NCI-H345 treated with DMSO at 0.1 percent for 48 hours (cell line): Measurements from ENCODE around the gene SLC7A10.
"Not testable (repeated sequence)": the region's sequence is repeated elsewhere in the genome, so short reads cannot be mapped to it uniquely, and the experiment has no call there.

Experiments used
- DNase-seq: peaks from one replicate; lab custom pipeline; 2025; ENCODE audit not compliant: unreplicated experiment; lab: John Stamatoyannopoulos, UW

The SLC7A10 gene

GRCh38 chr19:33239223-33239975, 13.7 kb upstream of the SLC7A10 start:
- no peak for DNase-seq

- DNase-seq = no peak
Observed at GRCh38 chr19:33238481-33239149, 13.0 kb upstream of the SLC7A10 start.

DNA sequence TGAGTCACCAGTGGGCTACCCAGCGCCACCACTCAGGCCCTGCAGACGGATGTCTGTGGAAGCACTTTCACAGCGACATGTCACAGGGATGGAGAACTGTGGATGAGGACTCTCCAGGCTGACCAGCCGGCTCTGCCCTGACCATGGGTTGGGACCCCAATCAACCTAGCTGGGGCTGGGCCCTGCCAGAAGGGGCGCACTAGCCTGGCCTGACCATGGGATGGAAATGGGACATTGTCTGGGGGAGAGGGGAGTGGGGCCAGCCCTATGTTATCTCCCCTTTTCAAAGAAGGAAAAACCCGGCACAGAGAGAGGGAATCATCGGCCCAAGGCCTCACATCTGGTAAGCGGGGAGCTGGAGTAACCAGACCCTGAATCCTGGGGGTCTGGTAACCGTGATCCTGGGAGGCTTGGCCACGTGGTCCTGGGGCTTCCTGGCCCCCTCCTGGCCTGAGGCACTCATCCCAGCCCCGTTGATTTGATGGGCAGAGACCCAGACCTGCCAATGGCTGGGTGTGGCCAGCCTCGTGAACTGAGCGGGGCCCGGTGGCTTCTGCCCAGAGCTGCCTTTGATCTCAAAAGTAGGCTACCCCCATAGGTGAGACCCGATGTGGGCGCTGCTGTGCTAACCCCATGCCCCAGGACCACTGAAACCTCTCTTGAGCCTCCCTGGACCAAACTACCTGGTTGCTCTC, 11.2 kb upstream of the SLC7A10 start:
- DNase-seq = no peak

- DNase-seq = no peak
Observed at GRCh38 chr19:33235996-33236350, 10.3 kb upstream of the SLC7A10 start.

- peak; percentile 78 for DNase-seq
Observed at GRCh38 chr19:33235269-33235995, 9.8 kb upstream of the SLC7A10 start.

GRCh38 chr19:33234736-33235135, 9.1 kb upstream of the SLC7A10 start:
- no peak for DNase-seq

DNA sequence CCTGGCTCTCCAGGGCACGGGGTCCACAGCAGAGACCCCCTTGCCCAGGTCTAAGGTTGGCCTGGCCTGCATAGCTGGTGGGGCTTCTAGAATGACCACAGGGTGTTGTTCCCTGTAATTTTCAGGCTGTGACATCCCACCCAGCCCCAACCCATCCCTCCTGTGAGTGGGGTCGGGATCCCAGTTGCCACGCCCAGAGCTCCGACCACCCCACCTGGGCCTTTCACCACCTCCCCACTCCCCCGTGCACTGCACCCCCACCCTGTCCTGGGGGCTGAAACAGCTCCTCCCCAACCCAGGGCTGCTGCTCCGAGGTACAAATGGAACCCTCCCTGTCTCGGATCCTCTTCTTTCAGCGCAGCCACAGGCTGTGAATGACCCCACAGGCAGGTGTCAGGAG, 8.4 kb upstream of the SLC7A10 start:
- DNase-seq = no peak

DNA sequence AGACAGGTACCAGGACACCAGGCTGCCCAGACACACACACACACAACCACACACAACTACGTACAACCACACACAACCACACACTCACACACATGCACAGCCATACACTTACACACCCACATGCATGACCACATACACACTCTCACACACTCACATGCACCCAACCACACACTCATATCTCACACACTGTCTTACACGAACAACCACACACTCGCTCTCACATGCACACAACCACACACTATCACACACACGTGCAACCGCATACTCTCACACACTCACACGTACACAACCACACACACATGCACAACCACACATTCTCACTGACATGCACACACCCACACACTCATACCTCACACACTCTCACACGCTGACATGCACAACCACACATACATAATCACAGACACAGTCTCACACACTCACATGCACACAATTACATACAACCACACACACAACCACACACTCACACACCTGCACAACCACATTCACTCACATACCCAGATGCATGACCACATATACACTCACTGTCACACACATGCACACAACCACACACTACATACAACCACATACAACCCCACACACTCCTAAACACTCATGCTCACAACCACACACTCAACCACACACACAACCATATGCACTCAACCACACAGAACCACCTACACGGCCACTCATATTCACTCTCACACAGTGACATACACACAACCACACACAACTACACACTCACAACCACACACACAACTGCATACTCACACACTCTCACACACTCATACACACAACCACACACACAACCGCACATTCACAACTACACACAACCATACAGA, 7.6 kb upstream of the SLC7A10 start:
- DNase-seq = no peak

- DNase-seq = no peak
Observed at GRCh38 chr19:33232656-33233055, 7.0 kb upstream of the SLC7A10 start.

GRCh38 chr19:33231511-33231910, 5.9 kb upstream of the SLC7A10 start:
- DNase-seq = no peak

DNA sequence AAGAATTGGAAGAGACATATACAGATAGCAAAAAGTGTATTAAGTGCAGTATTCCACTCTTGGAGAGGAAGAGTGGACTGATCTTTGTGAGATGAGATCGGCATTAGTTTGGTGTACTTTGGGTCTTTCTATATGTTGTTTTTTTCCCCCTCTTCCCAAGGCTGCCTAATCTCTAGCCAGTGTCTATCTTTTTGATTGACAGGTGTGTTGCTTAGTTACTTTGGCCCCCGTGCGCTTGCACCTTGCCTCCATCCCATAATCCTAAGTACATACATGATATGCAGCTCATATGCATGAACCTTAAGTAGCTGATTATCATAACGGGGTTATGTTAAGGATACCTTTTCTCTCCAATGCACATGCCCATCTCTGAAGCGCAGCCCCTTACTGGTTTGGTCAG, 4.3 kb upstream of the SLC7A10 start:
- DNase-seq = no peak

- DNase-seq = no peak
Observed at GRCh38 chr19:33227870-33228599, 2.4 kb upstream of the SLC7A10 start.

- no peak for DNase-seq
Observed at GRCh38 chr19:33227242-33227650, 1.6 kb upstream of the SLC7A10 start.

- no peak for DNase-seq
Observed at GRCh38 chr19:33226550-33227241, 1.0 kb upstream of the SLC7A10 start.

GRCh38 chr19:33224694-33225457, 774 bp downstream of the SLC7A10 start:
- no peak for DNase-seq

- DNase-seq = not testable (repeated sequence)
Observed at GRCh38 chr19:33222255-33222654, 3.4 kb downstream of the SLC7A10 start.

GRCh38 chr19:33221638-33222037, 4.0 kb downstream of the SLC7A10 start:
- no peak for DNase-seq

GRCh38 chr19:33220735-33221134, 4.9 kb downstream of the SLC7A10 start:
- no peak for DNase-seq

- DNase-seq = no peak
Observed at GRCh38 chr19:33220115-33220514, 5.5 kb downstream of the SLC7A10 start.
